Heart left ventricle (tissue), 16 donors: ENCODE measurements around the gene GMPPA. TPM values are rescaled to one million over a fixed set of nuclear protein-coding genes. Genes with fewer than 3 reads are reported as not detected.

ENCODE experiments used
- ATAC-seq, 4 donors: fragments of 200-7000 bp; cut with Tn5 transposase; one replicate each; pipeline ENCODE4 v1.9.1; 2020 to 2022; ENCODE audit warnings: moderate library complexity in 4 of 4, mild to moderate bottlenecking in 3 of 4, moderate number of reproducible peaks in 1 of 4
- DNase-seq, 5 donors: peaks; one replicate each; pipeline ENCODE4 v3.0.0-alpha.2; 2020
- H3K27ac ChIP-seq, 12 donors: fragments of 200-600 bp; sonication (generic) in 4 of 12; one replicate each; pipeline versions ENCODE4 v1.5.0 to v1.8.0; 2016 to 2022; ENCODE audit warnings: mild to moderate bottlenecking in 2 of 12
- H3K27me3 ChIP-seq, 9 donors: fragments of 200-600 bp; sonication (generic) in 2 of 9; one replicate each; pipeline versions ENCODE4 v1.5.1 to v1.8.0; 2016 to 2022; ENCODE audit warnings: mild to moderate bottlenecking in 3 of 9
- H3K36me3 ChIP-seq, 9 donors: fragments of 200-600 bp; sonication (generic) in 2 of 9; one replicate each; pipeline versions ENCODE4 v1.5.0 to v1.8.0; 2018 to 2022; ENCODE audit warnings: mild to moderate bottlenecking in 2 of 9
- H3K4me1 ChIP-seq, 12 donors: fragments of 200-600 bp; sonication (generic) in 4 of 12; one replicate each; pipeline versions ENCODE4 v1.5.0 to v1.8.0; 2016 to 2022; ENCODE audit warnings: mild to moderate bottlenecking in 3 of 12
- H3K4me3 ChIP-seq, 12 donors: fragments of 200-600 bp; sonication (generic) in 4 of 12; one replicate each; pipeline versions ENCODE4 v1.5.0 to v1.8.0; 2017 to 2022; ENCODE audit warnings: mild to moderate bottlenecking in 9 of 12, moderate library complexity in 4 of 12
- H3K9me3 ChIP-seq, 12 donors: fragments of 200-600 bp; sonication (generic) in 4 of 12; one replicate each; pipeline versions ENCODE4 v1.5.0 to v1.8.0; 2016 to 2022; ENCODE audit warnings: mild to moderate bottlenecking in 1 of 12
- CTCF ChIP-seq, 12 donors: fragments of 200-600 bp; sonication (generic) in 4 of 12; IDR thresholded peaks; one replicate each; pipeline versions ENCODE4 v1.5.0 to v1.8.0; 2018 to 2022; ENCODE audit warnings: antibody characterized with exemption in 12 of 12, mild to moderate bottlenecking in 5 of 12
- POLR2A ChIP-seq, 2 donors: fragments of 450-650 bp; IDR thresholded peaks; one replicate each; pipeline ENCODE4 v1.6.1; 2017; ENCODE audit warnings: antibody characterized with exemption in 2 of 2, mild to moderate bottlenecking in 2 of 2, moderate library complexity in 2 of 2
- WGBS, 4 donors: extraction: QIAGEN DNeasy Blood & Tissue Kit in 2 of 4; methylation state at CpG; one replicate each; pipeline versions ENCODE4 v1.1.5 to v1.1.7; 2013 to 2018; 5-methylcytosine and 5-hydroxymethylcytosine counted together
- intact Hi-C, 10 donors: fragments of 100-400 bp; cut with DNase I; formaldehyde crosslinking; loops; one replicate each; pipeline versions ENCODE4 v1.11.1 to v1.14.2; 2022
- microRNA-seq, 4 donors: library from miRNA; unstranded; fragments of <30 nt; microRNA quantifications; one replicate each; pipeline versions ENCODE4 to v1.2.0, GENCODE V29; 2017 to 2020
- polyA plus RNA-seq, 2 donors: library from polyadenylated mRNA; stranded (reverse); fragments of 200-250 nt; gene quantifications; one replicate each; pipeline ENCODE4 v1.2.3, GENCODE V29; 2013
- total RNA-seq, 9 donors: library from RNA; depleted of rRNA in 2 of 9; stranded (reverse); fragments of >200 nt in 2 of 9; fragmentation: NEBNext Ultra II Directional in 3 of 9; extraction: Animal tissue kit (Norgen Biotek cat#: 25700) in 3 of 9; gene quantifications; one replicate each; pipeline versions ENCODE4 v1.1.0 to v1.2.4, GENCODE V29; 2016 to 2023
- donor health status: ischemic (EF 13 %, LVEDD 7.1; RV severe dilation, severe dysfunction).
- donor health status: healthy with polysubstance abuse.
- donor health status: DM: no; HTN: yes; CAD: no.
- donor health status: DM: no; HTN: no; CAD: no.
- donor health status: ischemic (EF 25% LVEDD 6.9; RV normal size, moderate dysfunction).
- donor health status: ischemic (EF 25% LVEDD 5.7; RV mildly dilated, moderate dysfunction).
- donor health status: healthy.
- donor health status: DM: yes; HTN: yes; CAD: no.
- donor health status: ischemic (EF 35%, LVEDD 5.7; RV mildly dilated, moderate dysfunction).
- donor health status: nonischemic (EF 11% LVEDD 7.7; RV severe dilation, severe dysfunction).
- donor health status: DM: yes; HTN: yes; CAD: no.
- donor health status: PGD.
- donor health status: ischemic (EF 29% LVEDD 5.4; RV normal size, mild dysfunction).
- donor health status: nonischemic (EF 23%, LVEDD 6.1; RV moderate dilation, normal function).

Gene GMPPA
- total and polyA plus RNA-seq, 11 donors: 15.8 to 35.5 (median 20.1) TPM

GRCh38 chr2:219556413-219556812, 57.7 kb downstream of the GMPPA start:
- WGBS, 4 donors: 91 to 93% (median 92%) methylated on average over 15 to 19 of the region's 19 CpGs
- ATAC-seq: no peak

More at GRCh38 chr2:219556413-219556812, 57.7 kb downstream of the GMPPA start:
- intact Hi-C loops: loop anchor here in 1 of 10 donors (10.0 kb wide), 1 partner anchor 48 kb away; no protein-coding TSS in a partner anchor
- Histone ChIP-seq H3K4me3 (no peak overlapping the region), H3K27me3 (peaks cover 0 to 22% (median 3%) of the 10 kb centered on the region in 9 donors), H3K9me3 (no peaks in the 10 kb centered on the region), H3K27ac (no peak overlapping the region), H3K36me3 (peaks cover 0 to 41% (median 22%) of the 10 kb centered on the region in 9 donors), H3K4me1 (peaks cover 0 to 34% (median 14%) of the 10 kb centered on the region in 12 donors)
- TF ChIP-seq CTCF (IDR thresholded peaks at IDR 0.05) (no peak), POLR2A (IDR thresholded peaks at IDR 0.05) (no peak)
- DNase-seq: peak in 2 of 5 donors; percentile 13 to 16

Small RNAs within 50 kb of the gene (microRNA-seq; reads per million reads assigned to microRNA genes)
- gene MIR3132: 4.6 to 22.1 (median 7.0) reads per million in 4 donors

Other genes starting within 250 kb of the GMPPA start
- gene TUBA4B, start 245.6 kb upstream of the GMPPA start, total RNA-seq: not detected
- gene TUBA4B, start 245.6 kb upstream of the GMPPA start, polyA plus RNA-seq: not detected
- 100 to 1,000 TPM; 137 to 381 (median 193) TPM for gene TUBA4A, start 245.0 kb upstream of the GMPPA start, total RNA-seq
- gene TUBA4A, start 245.0 kb upstream of the GMPPA start, polyA plus RNA-seq: 100 to 1,000 TPM; 189 to 362 TPM
- gene DNAJB2, start 219.5 kb upstream of the GMPPA start, total RNA-seq: 10 to 100 TPM; 61.3 to 95.4 (median 74.9) TPM
- 100 to 1,000 TPM in 1 of 2 donors, 10 to 100 TPM in 1; 66.5 to 181 TPM for gene DNAJB2, start 219.5 kb upstream of the GMPPA start, polyA plus RNA-seq
- under 1 TPM in 3 of 9 donors, not detected in 6; 0.19 to 0.93 (median 0.59) TPM for gene PTPRN, start 189.5 kb upstream of the GMPPA start, total RNA-seq
- under 1 TPM in 1 of 2 donors, not detected in 1; 0.12 TPM for gene PTPRN, start 189.5 kb upstream of the GMPPA start, polyA plus RNA-seq
- not detected for gene RESP18, start 166.1 kb upstream of the GMPPA start, total RNA-seq
- not detected for gene RESP18, start 166.1 kb upstream of the GMPPA start, polyA plus RNA-seq
- 100 to 1,000 TPM in 1 of 9 donors, 10 to 100 TPM in 8; 61.8 to 101 (median 73.4) TPM for gene DNPEP, start 111.0 kb upstream of the GMPPA start, total RNA-seq
- gene DNPEP, start 111.0 kb upstream of the GMPPA start, polyA plus RNA-seq: 10 to 100 TPM; 61.3 to 69.6 TPM
- over 10,000 TPM in 8 of 9 donors, 1,000 to 10,000 TPM in 1; 9,618 to 28,674 (median 17,979) TPM for gene DES, start 80.5 kb upstream of the GMPPA start, total RNA-seq
- gene DES, start 80.5 kb upstream of the GMPPA start, polyA plus RNA-seq: over 10,000 TPM; 15,024 to 19,385 TPM
- 100 to 1,000 TPM in 6 of 9 donors, 10 to 100 TPM in 3; 93.6 to 150 (median 114) TPM for gene SPEG, start 64.0 kb upstream of the GMPPA start, total RNA-seq
- gene SPEG, start 64.0 kb upstream of the GMPPA start, polyA plus RNA-seq: 10 to 100 TPM; 64.8 to 92.2 TPM
- gene ASIC4, start 15.6 kb downstream of the GMPPA start, total RNA-seq: under 1 TPM in 1 of 9 donors, not detected in 8; 0.10 TPM
- gene ASIC4, start 15.6 kb downstream of the GMPPA start, polyA plus RNA-seq: under 1 TPM; 0.03 to 0.08 TPM
- gene CHPF, start 44.9 kb downstream of the GMPPA start, total RNA-seq: 100 to 1,000 TPM in 6 of 9 donors, 10 to 100 TPM in 3; 77.9 to 196 (median 138) TPM
- 100 to 1,000 TPM in 1 of 2 donors, 10 to 100 TPM in 1; 74.1 to 209 TPM for gene CHPF, start 44.9 kb downstream of the GMPPA start, polyA plus RNA-seq
- 1 to 10 TPM in 8 of 9 donors, under 1 TPM in 1; 0.65 to 4.7 (median 2.3) TPM for gene TMEM198, start 45.1 kb downstream of the GMPPA start, total RNA-seq
- 10 to 100 TPM in 1 of 2 donors, 1 to 10 TPM in 1; 2.2 to 10.2 TPM for gene TMEM198, start 45.1 kb downstream of the GMPPA start, polyA plus RNA-seq
- gene OBSL1, start 72.6 kb downstream of the GMPPA start, total RNA-seq: 100 to 1,000 TPM; 149 to 230 (median 178) TPM
- 100 to 1,000 TPM in 1 of 2 donors, 10 to 100 TPM in 1; 88.1 to 177 TPM for gene OBSL1, start 72.6 kb downstream of the GMPPA start, polyA plus RNA-seq
- 10 to 100 TPM in 1 of 9 donors, 1 to 10 TPM in 7, under 1 TPM in 1; 0.52 to 14.2 (median 1.8) TPM for gene INHA, start 73.4 kb downstream of the GMPPA start, total RNA-seq
- gene INHA, start 73.4 kb downstream of the GMPPA start, polyA plus RNA-seq: 10 to 100 TPM in 1 of 2 donors, 1 to 10 TPM in 1; 5.5 to 12.0 TPM
- gene STK11IP, start 99.0 kb downstream of the GMPPA start, total RNA-seq: 10 to 100 TPM in 7 of 9 donors, 1 to 10 TPM in 2; 7.3 to 24.1 (median 13.9) TPM
- 10 to 100 TPM; 14.9 to 15.6 TPM for gene STK11IP, start 99.0 kb downstream of the GMPPA start, polyA plus RNA-seq
- 100 to 1,000 TPM; 249 to 507 (median 428) TPM for gene SLC4A3, start 128.7 kb downstream of the GMPPA start, total RNA-seq
- gene SLC4A3, start 128.7 kb downstream of the GMPPA start, polyA plus RNA-seq: 100 to 1,000 TPM; 236 to 250 TPM